Panc1 (cell line): ENCODE results near the gene FLACC1. TPM values are rescaled to one million over a fixed set of nuclear protein-coding genes. Genes with fewer than 3 reads are reported as not detected.

Experiments used
- ATAC-seq: fragments of 200-7000 bp; cut with Tn5 transposase; 2 replicates; pipeline ENCODE4 v1.9.1; 2020; ENCODE audit warnings: mild to moderate bottlenecking, moderate library complexity
- BruUV-seq: library from RNA; stranded (reverse); fragments of 400-500 nt; replicated peaks from 2 replicates; lab custom pipeline; 2021; lab: Mats Ljungman, UMichigan
- CTCF ChIA-PET: fragments of 300-600 bp; sonication (Branson Sonifier 250); formaldehyde crosslinking; loops from one replicate; lab custom pipeline; 2022; ENCODE audit warnings: antibody characterized with exemption; lab: Charles Lee
- POLR2A ChIA-PET: fragments of 300-600 bp; sonication (Branson Sonifier 250); formaldehyde crosslinking; loops from one replicate; lab custom pipeline; 2022; ENCODE audit warnings: antibody characterized with exemption; lab: Charles Lee
- DNase-seq: peaks from one replicate; pipeline ENCODE4 v3.0.0-alpha.2; 2010; ENCODE audit warnings: low read depth, low spot score
- H3K27ac ChIP-seq: 2 replicates; pipeline ENCODE4 v1.5.1; 2011; ENCODE audit warnings: mild to moderate bottlenecking, low read length, inconsistent platforms
- H3K27me3 ChIP-seq: fragments of 200-500 bp; sonication (Bioruptor generic); 2 replicates; pipeline ENCODE4 v1.6.0; 2014; ENCODE audit warnings: low read length, inconsistent platforms; ENCODE audit not compliant: control insufficient read depth, insufficient read depth
- H3K36me3 ChIP-seq: fragments of 200-500 bp; sonication (Bioruptor generic); 2 replicates; pipeline ENCODE4 v1.5.1; 2014; ENCODE audit warnings: inconsistent platforms, mild to moderate bottlenecking, low read length, moderate library complexity; ENCODE audit not compliant: control insufficient read depth, insufficient read depth
- H3K4me1 ChIP-seq: 2 replicates; pipeline ENCODE4 v1.5.1; 2011; ENCODE audit warnings: inconsistent platforms, mild to moderate bottlenecking, low read length, moderate library complexity; ENCODE audit not compliant: control insufficient read depth, insufficient read depth
- H3K4me3 ChIP-seq, 2 experiments: 2 replicates each; pipeline ENCODE4 v1.5.1; 2011 to 2012; ENCODE audit warnings: low read depth in 2 of 2, low read length in 2 of 2, mild to moderate bottlenecking in 2 of 2, inconsistent platforms in 1 of 2, moderate library complexity in 1 of 2
- H3K9me3 ChIP-seq: fragments of 200-500 bp; sonication (Bioruptor generic); 2 replicates; pipeline ENCODE4 v1.5.1; 2014; ENCODE audit warnings: low read depth, mild to moderate bottlenecking, inconsistent platforms, low read length, moderate library complexity; ENCODE audit not compliant: control insufficient read depth, insufficient read depth
- POLR2AphosphoS5 ChIP-seq: IDR thresholded peaks from 2 replicates; pipeline ENCODE4 v1.6.1; 2012; ENCODE audit warnings: mild to moderate bottlenecking, low read depth, low read length, moderate library complexity
- SIN3A ChIP-seq: IDR thresholded peaks from 2 replicates; pipeline ENCODE4 v1.6.1; 2012; ENCODE audit warnings: low read depth, mild to moderate bottlenecking, low read length, moderate library complexity, borderline replicate concordance; ENCODE audit not compliant: insufficient read depth
- TCF7L2 ChIP-seq: IDR thresholded peaks from 2 replicates; pipeline ENCODE4 v1.6.1; 2011; ENCODE audit warnings: mild to moderate bottlenecking, low read depth, low read length, inconsistent platforms
- in situ Hi-C: cut with HindIII; loops from 2 replicates; pipeline ENCODE4 v1.10.0; 2016; ENCODE audit warnings: low sequenced_read_pairs, low pct_unique_long_range_greater_than_20kb
- intact Hi-C: fragments of 100-400 bp; cut with micrococcal nuclease; formaldehyde crosslinking; loops from one replicate; pipeline ENCODE4 v1.10.0; 2022; ENCODE audit not compliant: unreplicated experiment
- total RNA-seq: library from RNA; stranded (reverse); gene quantifications from one replicate; pipeline ENCODE4 v1.2.1, GENCODE V29; 2021; ENCODE audit not compliant: unreplicated experiment
- TF ChIP-seq, protein P1 (sequence below): fragments of 450-650 bp; IDR thresholded peaks from 2 replicates; pipeline ENCODE4 v1.5.1; 2017; ENCODE audit warnings: mild to moderate bottlenecking
- TF ChIP-seq, protein P2 (sequence below), 2 experiments: IDR thresholded peaks; 2 replicates each; pipeline ENCODE4 v1.6.1; 2011 to 2012; ENCODE audit warnings: low read depth in 2 of 2, control low read depth in 1 of 2, low read length in 1 of 2, mild to moderate bottlenecking in 1 of 2, moderate library complexity in 1 of 2; ENCODE audit not compliant: insufficient read depth in 1 of 2

Gene FLACC1
- total RNA-seq, 1 experiment from 2014 or later, result 0.39 TPM

DNA sequence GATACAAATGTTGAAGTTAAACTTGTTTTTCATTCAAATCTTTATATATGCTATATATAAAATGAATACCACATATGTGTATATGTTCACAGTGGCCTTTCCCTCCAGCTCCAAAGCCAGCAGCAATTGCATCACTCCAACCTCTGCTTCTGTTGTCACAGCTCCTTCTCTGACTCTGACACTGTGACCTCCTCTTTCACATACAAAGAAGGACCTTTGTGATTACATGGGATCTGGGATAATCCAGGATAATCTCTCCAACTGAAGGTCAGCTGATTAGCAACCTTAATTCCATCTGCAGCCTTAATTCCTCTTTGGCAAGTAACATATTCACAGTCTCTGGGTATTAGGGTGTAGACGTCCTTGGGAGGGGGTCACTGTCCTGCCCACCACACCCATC, 8.4 kb downstream of the FLACC1 start:
- in situ Hi-C loops, result no loop called here
- ATAC-seq, result no peak
- Histone ChIP-seq H3K27ac (no peak overlapping the region), H3K27me3 (no peaks in the 10 kb centered on the region), H3K4me1 (no peaks in the 10 kb centered on the region), H3K36me3 (no peaks in the 10 kb centered on the region), H3K4me3 (no peak overlapping the region), H3K9me3 (no peaks in the 10 kb centered on the region)
- no TSS peak for BruUV-seq
- POLR2A ChIA-PET, result no interaction called here
- TF ChIP-seq POLR2AphosphoS5 (no peak), TCF7L2 (no peak), SIN3A (no peak)
- TF ChIP-seq, protein P1, sequence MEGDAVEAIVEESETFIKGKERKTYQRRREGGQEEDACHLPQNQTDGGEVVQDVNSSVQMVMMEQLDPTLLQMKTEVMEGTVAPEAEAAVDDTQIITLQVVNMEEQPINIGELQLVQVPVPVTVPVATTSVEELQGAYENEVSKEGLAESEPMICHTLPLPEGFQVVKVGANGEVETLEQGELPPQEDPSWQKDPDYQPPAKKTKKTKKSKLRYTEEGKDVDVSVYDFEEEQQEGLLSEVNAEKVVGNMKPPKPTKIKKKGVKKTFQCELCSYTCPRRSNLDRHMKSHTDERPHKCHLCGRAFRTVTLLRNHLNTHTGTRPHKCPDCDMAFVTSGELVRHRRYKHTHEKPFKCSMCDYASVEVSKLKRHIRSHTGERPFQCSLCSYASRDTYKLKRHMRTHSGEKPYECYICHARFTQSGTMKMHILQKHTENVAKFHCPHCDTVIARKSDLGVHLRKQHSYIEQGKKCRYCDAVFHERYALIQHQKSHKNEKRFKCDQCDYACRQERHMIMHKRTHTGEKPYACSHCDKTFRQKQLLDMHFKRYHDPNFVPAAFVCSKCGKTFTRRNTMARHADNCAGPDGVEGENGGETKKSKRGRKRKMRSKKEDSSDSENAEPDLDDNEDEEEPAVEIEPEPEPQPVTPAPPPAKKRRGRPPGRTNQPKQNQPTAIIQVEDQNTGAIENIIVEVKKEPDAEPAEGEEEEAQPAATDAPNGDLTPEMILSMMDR, result no peak
- TF ChIP-seq, protein P2, sequence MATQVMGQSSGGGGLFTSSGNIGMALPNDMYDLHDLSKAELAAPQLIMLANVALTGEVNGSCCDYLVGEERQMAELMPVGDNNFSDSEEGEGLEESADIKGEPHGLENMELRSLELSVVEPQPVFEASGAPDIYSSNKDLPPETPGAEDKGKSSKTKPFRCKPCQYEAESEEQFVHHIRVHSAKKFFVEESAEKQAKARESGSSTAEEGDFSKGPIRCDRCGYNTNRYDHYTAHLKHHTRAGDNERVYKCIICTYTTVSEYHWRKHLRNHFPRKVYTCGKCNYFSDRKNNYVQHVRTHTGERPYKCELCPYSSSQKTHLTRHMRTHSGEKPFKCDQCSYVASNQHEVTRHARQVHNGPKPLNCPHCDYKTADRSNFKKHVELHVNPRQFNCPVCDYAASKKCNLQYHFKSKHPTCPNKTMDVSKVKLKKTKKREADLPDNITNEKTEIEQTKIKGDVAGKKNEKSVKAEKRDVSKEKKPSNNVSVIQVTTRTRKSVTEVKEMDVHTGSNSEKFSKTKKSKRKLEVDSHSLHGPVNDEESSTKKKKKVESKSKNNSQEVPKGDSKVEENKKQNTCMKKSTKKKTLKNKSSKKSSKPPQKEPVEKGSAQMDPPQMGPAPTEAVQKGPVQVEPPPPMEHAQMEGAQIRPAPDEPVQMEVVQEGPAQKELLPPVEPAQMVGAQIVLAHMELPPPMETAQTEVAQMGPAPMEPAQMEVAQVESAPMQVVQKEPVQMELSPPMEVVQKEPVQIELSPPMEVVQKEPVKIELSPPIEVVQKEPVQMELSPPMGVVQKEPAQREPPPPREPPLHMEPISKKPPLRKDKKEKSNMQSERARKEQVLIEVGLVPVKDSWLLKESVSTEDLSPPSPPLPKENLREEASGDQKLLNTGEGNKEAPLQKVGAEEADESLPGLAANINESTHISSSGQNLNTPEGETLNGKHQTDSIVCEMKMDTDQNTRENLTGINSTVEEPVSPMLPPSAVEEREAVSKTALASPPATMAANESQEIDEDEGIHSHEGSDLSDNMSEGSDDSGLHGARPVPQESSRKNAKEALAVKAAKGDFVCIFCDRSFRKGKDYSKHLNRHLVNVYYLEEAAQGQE (IDR thresholded peaks at IDR 0.05; ENCODE audit: insufficient read depth in 1 of 2, low read depth in 2 of 2, low read length in 1 of 2), result no peak
- intact Hi-C loops, result loop anchor here (5.0 kb wide), 1 partner anchor 51 kb away; no protein-coding TSS in a partner anchor
- no peak for DNase-seq
- CTCF ChIA-PET, result no interaction called here

DNA sequence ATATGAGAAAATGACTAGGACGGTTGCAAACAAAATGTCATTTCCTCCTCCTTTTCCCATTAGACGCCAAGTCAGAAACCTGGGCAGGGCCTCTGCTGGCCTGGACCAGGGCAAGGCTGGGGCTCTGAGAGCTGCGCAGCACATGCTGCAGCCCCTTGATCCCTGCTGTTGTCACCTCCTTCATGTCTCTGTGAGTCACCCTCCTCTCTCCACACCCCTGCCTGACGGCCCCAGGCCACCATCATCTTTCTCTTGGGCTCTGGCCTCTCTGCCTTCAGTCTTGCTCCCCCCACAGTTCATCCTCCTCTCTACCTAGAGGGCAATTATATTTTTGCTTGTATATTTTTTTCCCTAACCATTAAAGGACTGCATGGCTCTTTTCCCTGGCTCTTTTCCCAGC, 10.0 kb downstream of the FLACC1 start:
- CTCF ChIA-PET, result no interaction called here
- intact Hi-C loops, result loop anchor here (5.0 kb wide), 1 partner anchor 50 kb away; no protein-coding TSS in a partner anchor
- no peaks in the 10 kb centered on the region for H3K27me3 ChIP-seq
- POLR2A ChIA-PET, result no interaction called here
- ATAC-seq (no peak), DNase-seq (no peak)
- no peaks in the 10 kb centered on the region for H3K9me3 ChIP-seq
- in situ Hi-C loops, result no loop called here
- BruUV-seq, result no TSS peak
- H3K4me3 ChIP-seq, result no peak overlapping the region
- TF ChIP-seq, protein P1, result no peak
- TF ChIP-seq, protein P2 (IDR thresholded peaks at IDR 0.05; ENCODE audit: insufficient read depth in 1 of 2, low read depth in 2 of 2, low read length in 1 of 2), result no peak
- no peak for TF ChIP-seq SIN3A
- TF ChIP-seq TCF7L2, result no peak
- no peak for TF ChIP-seq POLR2AphosphoS5
- H3K36me3 ChIP-seq, result no peaks in the 10 kb centered on the region
- H3K4me1 ChIP-seq, result no peaks in the 10 kb centered on the region
- no peak overlapping the region for H3K27ac ChIP-seq
